ENCODE measurements around the gene IGFBPL1. TPM values are rescaled to one million over a fixed set of nuclear protein-coding genes. Genes with fewer than 3 reads are reported as not detected.

IGFBPL1 gene
- polyA plus RNA-seq, 2 of the 4 experiments (the other 2 are of a cell fraction), result 2.5 to 2.7 TPM

- Histone ChIP-seq H3K4me1 (peaks cover 44% of the 10 kb centered on the region), H3K9me3 (peaks cover 8% of the 10 kb centered on the region; the same call in 2 of the 3 replicates), H3K27ac (peak overlapping the region in 1 of 2 experiments; percentile 41; a peak in 1 of 6 replicates), H3K4me2 (no peak overlapping the region), H3K4me3 (no peak overlapping the region)
- FAIRE-seq, result no peak
- 90% methylated on average over 3 of the region's 3 CpGs for WGBS (ENCODE audit: missing lambda C conversion rate)
- no peak for ATAC-seq
- ChIA-PET POLR2A (no interaction called here), CTCF (interaction anchor here (0.9 to 1.2 kb wide), 2 partner anchors 14 to 22 kb away, joined by 3 to 4 read pairs; no protein-coding TSS in a partner anchor)
- TF ChIP-seq RCOR1 (IDR thresholded peaks at IDR 0.05; ENCODE audit: low read depth, low read length) (no peak), ELK1 (IDR thresholded peaks at IDR 0.05; ENCODE audit: low read depth, low read length) (no peak), POLR2AphosphoS2 (conservative IDR thresholded peaks at IDR 0.05; ENCODE audit: low read length) (no peak), NR3C1 (IDR thresholded peaks at IDR 0.05) (no peak), JUN (IDR thresholded peaks at IDR 0.05) (no peak), MYC (IDR thresholded peaks at IDR 0.05; ENCODE audit: borderline replicate concordance, low read length) (no peak), RARB (CRISPR knock-in tag; IDR thresholded peaks at IDR 0.05) (no peak), CBX2 (IDR thresholded peaks at IDR 0.05; ENCODE audit: borderline replicate concordance, low read depth) (no peak), HOXA7 (CRISPR knock-in tag; IDR thresholded peaks at IDR 0.05) (no peak), PHF8 (IDR thresholded peaks at IDR 0.05; ENCODE audit: borderline replicate concordance, low read depth) (no peak), CEBPB (IDR thresholded peaks at IDR 0.05) (no peak), EP300 (IDR thresholded peaks at IDR 0.05) (no peak), JUNB (IDR thresholded peaks at IDR 0.05) (no peak), ZNF302 (CRISPR knock-in tag; IDR thresholded peaks at IDR 0.05) (no peak), REST (IDR thresholded peaks at IDR 0.05) (no peak)
- TF ChIP-seq, protein P1, sequence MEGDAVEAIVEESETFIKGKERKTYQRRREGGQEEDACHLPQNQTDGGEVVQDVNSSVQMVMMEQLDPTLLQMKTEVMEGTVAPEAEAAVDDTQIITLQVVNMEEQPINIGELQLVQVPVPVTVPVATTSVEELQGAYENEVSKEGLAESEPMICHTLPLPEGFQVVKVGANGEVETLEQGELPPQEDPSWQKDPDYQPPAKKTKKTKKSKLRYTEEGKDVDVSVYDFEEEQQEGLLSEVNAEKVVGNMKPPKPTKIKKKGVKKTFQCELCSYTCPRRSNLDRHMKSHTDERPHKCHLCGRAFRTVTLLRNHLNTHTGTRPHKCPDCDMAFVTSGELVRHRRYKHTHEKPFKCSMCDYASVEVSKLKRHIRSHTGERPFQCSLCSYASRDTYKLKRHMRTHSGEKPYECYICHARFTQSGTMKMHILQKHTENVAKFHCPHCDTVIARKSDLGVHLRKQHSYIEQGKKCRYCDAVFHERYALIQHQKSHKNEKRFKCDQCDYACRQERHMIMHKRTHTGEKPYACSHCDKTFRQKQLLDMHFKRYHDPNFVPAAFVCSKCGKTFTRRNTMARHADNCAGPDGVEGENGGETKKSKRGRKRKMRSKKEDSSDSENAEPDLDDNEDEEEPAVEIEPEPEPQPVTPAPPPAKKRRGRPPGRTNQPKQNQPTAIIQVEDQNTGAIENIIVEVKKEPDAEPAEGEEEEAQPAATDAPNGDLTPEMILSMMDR (IDR thresholded peaks at IDR 0.05), result no peak
- TF ChIP-seq, protein P2, sequence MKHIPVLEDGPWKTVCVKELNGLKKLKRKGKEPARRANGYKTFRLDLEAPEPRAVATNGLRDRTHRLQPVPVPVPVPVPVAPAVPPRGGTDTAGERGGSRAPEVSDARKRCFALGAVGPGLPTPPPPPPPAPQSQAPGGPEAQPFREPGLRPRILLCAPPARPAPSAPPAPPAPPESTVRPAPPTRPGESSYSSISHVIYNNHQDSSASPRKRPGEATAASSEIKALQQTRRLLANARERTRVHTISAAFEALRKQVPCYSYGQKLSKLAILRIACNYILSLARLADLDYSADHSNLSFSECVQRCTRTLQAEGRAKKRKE (CRISPR knock-in tag; IDR thresholded peaks at IDR 0.05; ENCODE audit: low read depth), result no peak
- no peak for DNase-seq (ENCODE audit: low read depth in 1 of 2, low spot score in 1 of 2)
These were observed 15.1 kb upstream of the IGFBPL1 start for GRCh38 chr9:38439291-38439915.
